SH-SY5Y (cell line): ENCODE measurements around the gene RYR1.

Source experiments
- GATA2 ChIP-seq: IDR thresholded peaks from 2 replicates; pipeline ENCODE4 v1.6.1; 2011; ENCODE audit warnings: mild to moderate bottlenecking, low read depth, low read length
- GATA3 ChIP-seq: IDR thresholded peaks from 2 replicates; pipeline ENCODE4 v1.6.1; 2011; ENCODE audit warnings: low read depth, mild to moderate bottlenecking, low read length, moderate library complexity

DNA sequence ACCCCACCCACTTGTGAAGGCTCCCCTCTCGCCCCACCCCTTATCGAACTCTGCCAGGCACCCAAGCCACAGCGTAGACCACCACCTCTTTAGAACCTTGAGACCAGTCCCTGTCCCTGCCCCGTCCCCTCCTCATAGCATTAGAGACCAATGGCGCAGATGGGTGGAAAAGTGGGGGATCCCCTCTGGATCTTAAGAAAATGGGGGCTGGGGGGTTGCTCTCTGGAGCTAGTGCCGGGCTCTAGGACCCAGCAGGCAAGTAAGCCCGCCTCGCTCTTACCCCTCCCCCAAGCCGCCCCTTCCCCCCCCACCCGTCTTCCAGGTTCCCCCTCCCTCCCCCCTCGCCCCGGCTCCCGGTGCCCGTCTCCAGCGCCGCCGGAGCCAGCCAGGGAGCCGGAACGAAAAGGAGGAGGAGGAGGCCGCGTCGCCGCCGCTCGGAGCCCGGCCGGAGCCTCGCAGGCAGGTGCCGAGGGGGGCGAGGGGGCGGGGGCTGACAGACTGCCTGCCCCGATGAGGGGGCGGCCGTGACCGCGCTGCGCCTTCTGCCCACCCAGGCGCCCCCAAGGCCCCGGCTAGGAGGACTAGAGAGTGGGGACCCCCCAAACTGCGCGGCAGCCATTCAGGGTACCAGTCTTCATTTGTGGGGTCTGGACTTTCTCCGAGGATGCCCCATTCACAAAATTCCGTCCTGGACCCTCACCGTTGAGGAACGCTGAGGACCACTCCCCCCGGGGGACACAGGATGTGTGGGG, 45.0 kb upstream of the RYR1 start, which contains the start of gene SPRED3:
- TF ChIP-seq GATA2 (no peak), GATA3 (no peak)
